Measurements from ENCODE around the gene GPR37L1. TPM values are rescaled to one million over a fixed set of nuclear protein-coding genes. Genes with fewer than 3 reads are reported as not detected.

Gene GPR37L1
- total and polyA plus RNA-seq, 12 donors, result 0.03 to 0.20 (median 0.05) TPM; not detected in 7

- no peak overlapping the region for H3K4me3 ChIP-seq
- intact Hi-C loops (cut with DNase I), result no loop called here
- 93 to 98% methylated on average over 7 of the region's 7 CpGs for WGBS, 2 donors
- no peak for TF ChIP-seq CTCF (IDR thresholded peaks at IDR 0.05)
- peaks cover 0 to 7% (median 0%) of the 10 kb centered on the region in 9 donors for H3K4me1 ChIP-seq
- ATAC-seq, result no peak
- H3K36me3 ChIP-seq, result no peaks in the 10 kb centered on the region
- H3K27me3 ChIP-seq, result no peaks in the 10 kb centered on the region
- H3K9me3 ChIP-seq, result no peaks in the 10 kb centered on the region
- H3K27ac ChIP-seq, result no peak overlapping the region
- no peak for DNase-seq
These were observed 46.1 kb downstream of the GPR37L1 start for GRCh38 chr1:202168861-202169260.

- ATAC-seq, result no peak
- Histone ChIP-seq H3K36me3 (no peaks in the 10 kb centered on the region), H3K4me3 (no peak overlapping the region), H3K4me1 (peaks cover 0 to 7% (median 0%) of the 10 kb centered on the region in 9 donors), H3K27ac (no peak overlapping the region), H3K27me3 (no peaks in the 10 kb centered on the region), H3K9me3 (no peaks in the 10 kb centered on the region)
- no peak for DNase-seq
- TF ChIP-seq CTCF (IDR thresholded peaks at IDR 0.05), result no peak
- WGBS, 2 donors, result 87 to 92% methylated on average over 6 of the region's 6 CpGs
- intact Hi-C loops (cut with DNase I), result no loop called here
These were observed 48.0 kb downstream of the GPR37L1 start for GRCh38 chr1:202170726-202171125.

- Histone ChIP-seq H3K36me3 (no peaks in the 10 kb centered on the region), H3K9me3 (no peaks in the 10 kb centered on the region), H3K4me1 (peaks cover 0 to 7% (median 0%) of the 10 kb centered on the region in 9 donors), H3K27ac (no peak overlapping the region), H3K27me3 (no peaks in the 10 kb centered on the region), H3K4me3 (no peak overlapping the region)
- WGBS, 2 donors, result 95% methylated on average over 11 of the region's 11 CpGs
- peak in 2 of 8 donors; percentile 5 to 53 for ATAC-seq
- no peak for TF ChIP-seq CTCF (IDR thresholded peaks at IDR 0.05)
- no peak for DNase-seq
- intact Hi-C loops (cut with DNase I), result no loop called here
These were observed 48.7 kb downstream of the GPR37L1 start for GRCh38 chr1:202171292-202172014.

GRCh38 chr1:202172015-202172355 is 49.3 kb downstream of the GPR37L1 start:
- H3K4me3 ChIP-seq, result no peak overlapping the region
- intact Hi-C loops (cut with DNase I), result no loop called here
- no peak for TF ChIP-seq CTCF (IDR thresholded peaks at IDR 0.05)
- H3K27me3 ChIP-seq, result no peaks in the 10 kb centered on the region
- no peaks in the 10 kb centered on the region for H3K9me3 ChIP-seq
- ATAC-seq (no peak), DNase-seq (no peak)
- H3K36me3 ChIP-seq, result no peaks in the 10 kb centered on the region
- peaks cover 0 to 7% (median 0%) of the 10 kb centered on the region in 9 donors for H3K4me1 ChIP-seq
- whole genome bisulfite sequencing, 2 donors, result 88 to 95% methylated on average over 5 of the region's 5 CpGs
- H3K27ac ChIP-seq, result no peak overlapping the region
